Karpas-422 (cell line): ENCODE measurements around the gene BYSL. TPM values are rescaled to one million over a fixed set of nuclear protein-coding genes. Genes with fewer than 3 reads are reported as not detected.
A peak's percentile ranks its signal among the peaks of the same experiment; 100 is the strongest.

Experiments used
- DNase-seq: peaks from one replicate; pipeline ENCODE4 v3.0.0-alpha.2; 2015
- H2AFZ ChIP-seq: fragments of 200-600 bp; sonication (generic); 2 replicates; pipeline ENCODE4 v1.6.1; 2014; ENCODE audit warnings: antibody characterized with exemption, low read length, mixed read lengths
- H3K27ac ChIP-seq: fragments of 200-600 bp; sonication (generic); 2 replicates; pipeline ENCODE4 v1.5.1; 2014; ENCODE audit warnings: mild to moderate bottlenecking, low read length, moderate library complexity
- H3K27me3 ChIP-seq: fragments of 200-600 bp; sonication (generic); 2 replicates; pipeline ENCODE4 v1.6.1; 2014; ENCODE audit warnings: low read length, mixed read lengths
- H3K36me3 ChIP-seq: fragments of 200-600 bp; sonication (generic); 2 replicates; pipeline ENCODE4 v1.6.1; 2014; ENCODE audit warnings: low read length, mixed read lengths; ENCODE audit not compliant: insufficient read depth
- H3K4me1 ChIP-seq: fragments of 200-600 bp; sonication (generic); 2 replicates; pipeline ENCODE4 v1.6.1; 2014; ENCODE audit warnings: mild to moderate bottlenecking, low read length, mixed read lengths
- H3K4me2 ChIP-seq: fragments of 200-600 bp; sonication (generic); 2 replicates; pipeline ENCODE4 v1.6.1; 2014; ENCODE audit warnings: low read length, low read depth, mild to moderate bottlenecking; ENCODE audit not compliant: poor library complexity, severe bottlenecking
- H3K4me3 ChIP-seq: fragments of 200-600 bp; sonication (generic); 2 replicates; pipeline ENCODE4 v1.5.1; 2014; ENCODE audit warnings: mild to moderate bottlenecking, antibody characterized with exemption, low read length, mixed read lengths
- H3K79me2 ChIP-seq: fragments of 200-600 bp; sonication (generic); 2 replicates; pipeline ENCODE4 v1.6.1; 2014; ENCODE audit warnings: mild to moderate bottlenecking, low read length, mixed read lengths
- H3K9ac ChIP-seq: fragments of 200-600 bp; sonication (generic); 2 replicates; pipeline ENCODE4 v1.6.0; 2014; ENCODE audit warnings: low read length
- H3K9me2 ChIP-seq: fragments of 200-600 bp; sonication (generic), shearing (Covaris generic); replicated peaks from 2 replicates; pipeline ENCODE4 v1.6.0; 2014; ENCODE audit warnings: mild to moderate bottlenecking, low read length, moderate library complexity; ENCODE audit not compliant: insufficient read depth
- H3K9me3 ChIP-seq: fragments of 300-700, 200-600 bp; sonication (generic); 2 replicates; pipeline ENCODE4 v1.6.1; 2014; ENCODE audit warnings: low read length, mixed read lengths
- H4K20me1 ChIP-seq: fragments of 200-600 bp; sonication (generic); 2 replicates; pipeline ENCODE4 v1.6.1; 2014; ENCODE audit warnings: mild to moderate bottlenecking, antibody characterized with exemption, low read length, low read depth; ENCODE audit not compliant: insufficient read depth
- total RNA-seq: library from RNA; depleted of rRNA; stranded (reverse); fragments of >200 nt; shearing (Covaris generic); gene quantifications from 2 replicates; pipeline ENCODE4 v1.2.3, GENCODE V29; 2014; ENCODE audit warnings: low replicate concordance; rRNA removed

The BYSL gene
- total RNA-seq: 17.9 and 32.8 TPM in 2 replicates

- Histone ChIP-seq H3K27ac (peak within 1 kb of the TSS; percentile 83), H3K4me3 (peak within 1 kb of the TSS; percentile 92), H3K9me3 (no peaks in the 10 kb centered on the region), H3K4me2 (peak within 1 kb of the TSS; percentile 87), H3K36me3 (peaks cover 19% of the 10 kb centered on the region; the same call in 1 of the 2 replicates), H4K20me1 (peaks cover 7% of the 10 kb centered on the region; the same call in 1 of the 2 replicates), H3K27me3 (no peaks in the 10 kb centered on the region), H3K9ac (peak within 1 kb of the TSS; percentile 94), H3K9me2 (no peaks in the 10 kb centered on the region), H3K4me1 (peaks cover 27% of the 10 kb centered on the region), H3K79me2 (peaks cover 75% of the 10 kb centered on the region), H2AFZ (peak within 1 kb of the TSS; percentile 99)
- DNase-seq: peak; percentile 98
Observed at GRCh38 chr6:41920921-41921711, at the start of gene BYSL, which contains the start of gene MED20. TSS of gene BYSL (plus strand) at chr6:41921499. CDS start at chr6:41921563, 64 bp downstream. TSS of gene MED20 (minus strand) at chr6:41921139. CDS start at chr6:41921018, 121 bp downstream.

- peaks cover 5% of the 10 kb centered on the region; the same call in 1 of the 2 replicates for H3K4me1 ChIP-seq
- no peaks in the 10 kb centered on the region for H4K20me1 ChIP-seq
- H2AFZ ChIP-seq: no peak overlapping the region
- no peak overlapping the region for H3K27ac ChIP-seq
- no peaks in the 10 kb centered on the region for H3K9me3 ChIP-seq
- no peak overlapping the region for H3K4me2 ChIP-seq
- H3K4me3 ChIP-seq: no peak overlapping the region
- H3K36me3 ChIP-seq: peaks cover 5% of the 10 kb centered on the region; the same call in 1 of the 2 replicates
- no peaks in the 10 kb centered on the region for H3K27me3 ChIP-seq
- DNase-seq: no peak
- H3K79me2 ChIP-seq: peaks cover 20% of the 10 kb centered on the region
- no peaks in the 10 kb centered on the region for H3K9me2 ChIP-seq
- H3K9ac ChIP-seq: no peak overlapping the region
Observed at GRCh38 chr6:41871691-41872090, 49.6 kb upstream of the BYSL start.

- Histone ChIP-seq H3K79me2 (peaks cover 16% of the 10 kb centered on the region; the same call in 1 of the 2 replicates), H3K27ac (no peak overlapping the region), H4K20me1 (no peaks in the 10 kb centered on the region), H3K9me3 (no peaks in the 10 kb centered on the region), H3K27me3 (no peaks in the 10 kb centered on the region), H3K4me1 (peaks cover 5% of the 10 kb centered on the region; the same call in 1 of the 2 replicates), H3K9ac (no peak overlapping the region), H3K9me2 (no peaks in the 10 kb centered on the region), H3K4me3 (no peak overlapping the region), H3K4me2 (no peak overlapping the region), H3K36me3 (peaks cover 5% of the 10 kb centered on the region; the same call in 1 of the 2 replicates), H2AFZ (no peak overlapping the region)
- no peak for DNase-seq
Observed at GRCh38 chr6:41872147-41872546, 49.2 kb upstream of the BYSL start.

GRCh38 chr6:41874741-41875140, 46.6 kb upstream of the BYSL start:
- H3K4me1 ChIP-seq: peaks cover 5% of the 10 kb centered on the region; the same call in 1 of the 2 replicates
- peaks cover 5% of the 10 kb centered on the region; the same call in 1 of the 2 replicates for H3K36me3 ChIP-seq
- H3K9ac ChIP-seq: no peak overlapping the region
- peaks cover 28% of the 10 kb centered on the region; the same call in 1 of the 2 replicates for H3K79me2 ChIP-seq
- no peaks in the 10 kb centered on the region for H3K27me3 ChIP-seq
- DNase-seq: no peak
- no peak overlapping the region for H2AFZ ChIP-seq
- no peaks in the 10 kb centered on the region for H3K9me2 ChIP-seq
- no peak overlapping the region for H3K4me3 ChIP-seq
- no peaks in the 10 kb centered on the region for H4K20me1 ChIP-seq
- H3K27ac ChIP-seq: no peak overlapping the region
- no peaks in the 10 kb centered on the region for H3K9me3 ChIP-seq
- H3K4me2 ChIP-seq: no peak overlapping the region

GRCh38 chr6:41877051-41877680, 44.1 kb upstream of the BYSL start:
- H3K4me1 ChIP-seq: no peaks in the 10 kb centered on the region
- no peak overlapping the region for H2AFZ ChIP-seq
- H3K27ac ChIP-seq: no peak overlapping the region
- no peak overlapping the region for H3K4me3 ChIP-seq
- H3K9ac ChIP-seq: no peak overlapping the region
- no peaks in the 10 kb centered on the region for H3K9me3 ChIP-seq
- H3K9me2 ChIP-seq: no peaks in the 10 kb centered on the region
- no peaks in the 10 kb centered on the region for H3K27me3 ChIP-seq
- H3K36me3 ChIP-seq: no peaks in the 10 kb centered on the region
- H3K79me2 ChIP-seq: peaks cover 35% of the 10 kb centered on the region
- no peak overlapping the region for H3K4me2 ChIP-seq
- no peak for DNase-seq
- H4K20me1 ChIP-seq: no peaks in the 10 kb centered on the region

GRCh38 chr6:41878246-41878645, 43.1 kb upstream of the BYSL start:
- Histone ChIP-seq H4K20me1 (no peaks in the 10 kb centered on the region), H3K9me2 (no peaks in the 10 kb centered on the region), H3K27me3 (no peaks in the 10 kb centered on the region), H3K9me3 (no peaks in the 10 kb centered on the region), H3K36me3 (no peaks in the 10 kb centered on the region), H2AFZ (no peak overlapping the region), H3K4me1 (no peaks in the 10 kb centered on the region), H3K27ac (no peak overlapping the region), H3K9ac (no peak overlapping the region), H3K4me2 (no peak overlapping the region), H3K79me2 (peaks cover 39% of the 10 kb centered on the region), H3K4me3 (no peak overlapping the region)
- DNase-seq: no peak

- Histone ChIP-seq H3K27me3 (no peaks in the 10 kb centered on the region), H3K9ac (no peak overlapping the region)
Observed at GRCh38 chr6:41878961-41879405, 42.3 kb upstream of the BYSL start.

GRCh38 chr6:41881506-41881905, 39.8 kb upstream of the BYSL start:
- Histone ChIP-seq H4K20me1 (no peaks in the 10 kb centered on the region), H2AFZ (no peak overlapping the region), H3K27ac (no peak overlapping the region), H3K36me3 (no peaks in the 10 kb centered on the region), H3K4me3 (no peak overlapping the region), H3K79me2 (peaks cover 51% of the 10 kb centered on the region), H3K9me3 (no peaks in the 10 kb centered on the region), H3K4me1 (no peaks in the 10 kb centered on the region), H3K4me2 (no peak overlapping the region), H3K27me3 (no peaks in the 10 kb centered on the region), H3K9me2 (no peaks in the 10 kb centered on the region), H3K9ac (no peak overlapping the region)
- DNase-seq: no peak

More at GRCh38 chr6:41878961-41879405, 42.3 kb upstream of the BYSL start:
- Histone ChIP-seq H3K9me3 (no peaks in the 10 kb centered on the region), H3K36me3 (no peaks in the 10 kb centered on the region), H2AFZ (no peak overlapping the region), H3K4me2 (no peak overlapping the region), H3K4me3 (no peak overlapping the region), H3K9me2 (no peaks in the 10 kb centered on the region), H3K4me1 (no peaks in the 10 kb centered on the region), H4K20me1 (no peaks in the 10 kb centered on the region), H3K27ac (no peak overlapping the region), H3K79me2 (peaks cover 35% of the 10 kb centered on the region)
- no peak for DNase-seq
